NCI-H187 (cell line): ENCODE measurements around the gene CCSER2.
"Not testable (repeated sequence)": the region's sequence is repeated elsewhere in the genome, so short reads cannot be mapped to it uniquely, and the experiment has no call there.

Source experiments
- DNase-seq, 2 experiments: peaks; one replicate each; lab custom pipeline; 2025; lab: John Stamatoyannopoulos, UW

CCSER2 gene

GRCh38 chr10:84449351-84449750 lies 121.0 kb downstream of the CCSER2 start:
- DNase-seq = not testable (repeated sequence)

GRCh38 chr10:84452003-84452402 lies 123.6 kb downstream of the CCSER2 start:
- DNase-seq = no peak

GRCh38 chr10:84453303-84453702 lies 124.9 kb downstream of the CCSER2 start:
- no peak for DNase-seq

GRCh38 chr10:84456126-84456525 lies 127.7 kb downstream of the CCSER2 start:
- DNase-seq = no peak

GRCh38 chr10:84460520-84460919 lies 132.1 kb downstream of the CCSER2 start:
- DNase-seq = no peak

- no peak for DNase-seq
Observed at GRCh38 chr10:84469470-84469869, 141.1 kb downstream of the CCSER2 start.

GRCh38 chr10:84473136-84473535 lies 144.7 kb downstream of the CCSER2 start:
- DNase-seq = no peak

- DNase-seq = no peak
Observed at GRCh38 chr10:84477398-84478128, 149.2 kb downstream of the CCSER2 start.

- no peak for DNase-seq
Observed at GRCh38 chr10:84478151-84478550, 149.8 kb downstream of the CCSER2 start.

- DNase-seq = no peak
Observed at GRCh38 chr10:84478679-84479078, 150.3 kb downstream of the CCSER2 start.

- DNase-seq = no peak
Observed at GRCh38 chr10:84484541-84484940, 156.2 kb downstream of the CCSER2 start.

GRCh38 chr10:84493361-84493760 lies 165.0 kb downstream of the CCSER2 start:
- no peak for DNase-seq

GRCh38 chr10:84493951-84494848 lies 165.8 kb downstream of the CCSER2 start:
- DNase-seq = no peak

- no peak for DNase-seq
Observed at GRCh38 chr10:84494849-84495180, 166.4 kb downstream of the CCSER2 start.

- no peak for DNase-seq
Observed at GRCh38 chr10:84497978-84498377, 169.6 kb downstream of the CCSER2 start.

GRCh38 chr10:84499039-84499438 lies 170.7 kb downstream of the CCSER2 start:
- not testable (repeated sequence) for DNase-seq

GRCh38 chr10:84499846-84500245 lies 171.5 kb downstream of the CCSER2 start:
- no peak for DNase-seq

GRCh38 chr10:84510121-84510520 lies 181.7 kb downstream of the CCSER2 start:
- no peak for DNase-seq

- no peak for DNase-seq
Observed at GRCh38 chr10:84511106-84511505, 182.7 kb downstream of the CCSER2 start.

GRCh38 chr10:84511709-84512285 lies 183.4 kb downstream of the CCSER2 start:
- DNase-seq = no peak

- no peak for DNase-seq
Observed at GRCh38 chr10:84517554-84517953, 189.2 kb downstream of the CCSER2 start.

GRCh38 chr10:84519235-84519634 lies 190.8 kb downstream of the CCSER2 start:
- DNase-seq = no peak

GRCh38 chr10:84521013-84521412 lies 192.6 kb downstream of the CCSER2 start:
- DNase-seq = no peak
